GM12873 (cell line): ENCODE measurements around the gene PLXNB1.

ENCODE experiments used
- CTCF ChIP-seq: IDR thresholded peaks from 2 replicates; pipeline ENCODE4 v1.5.1; 2012; ENCODE audit warnings: low read depth, mild to moderate bottlenecking, moderate library complexity, low read length, control low read depth; ENCODE audit not compliant: insufficient read depth; ENCODE audit errors: missing control alignments

The PLXNB1 gene

GRCh38 chr3:48441940-48442339 is 12.1 kb upstream of the PLXNB1 start:
- TF ChIP-seq CTCF, result no peak

GRCh38 chr3:48440590-48440958 is 10.7 kb upstream of the PLXNB1 start:
- TF ChIP-seq CTCF, result no peak

- no peak for TF ChIP-seq CTCF
Observed at GRCh38 chr3:48439820-48440589, 10.1 kb upstream of the PLXNB1 start, which contains the start of the genes CCDC51 and TMA7. TSS of gene CCDC51 (minus strand) at chr3:48440119. CDS start at chr3:48435128, 4,991 bp downstream. TSS of gene TMA7 (plus strand) at chr3:48440257. CDS start at chr3:48440297, 40 bp downstream.

- no peak for TF ChIP-seq CTCF
Observed at GRCh38 chr3:48437812-48438211, 7.9 kb upstream of the PLXNB1 start.

DNA sequence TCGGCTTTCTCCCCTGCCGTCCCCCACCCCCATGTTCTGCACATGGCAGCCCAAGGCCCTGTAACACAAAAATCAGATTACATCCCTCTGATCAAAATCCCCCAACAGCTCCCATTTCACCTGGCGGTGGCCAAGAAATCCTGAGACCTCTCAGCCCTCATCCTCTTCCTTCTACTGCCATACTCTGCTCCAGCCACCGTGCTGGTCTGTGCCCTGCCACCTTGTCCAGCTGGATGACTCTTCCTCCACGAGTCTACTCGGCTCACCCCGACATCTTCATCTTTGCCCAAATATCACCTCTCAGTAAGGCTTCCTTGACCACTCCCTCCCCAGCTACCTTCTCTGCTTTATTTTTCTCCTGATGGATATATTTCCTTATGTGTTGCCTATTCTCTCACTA is 7.0 kb upstream of the PLXNB1 start:
- TF ChIP-seq CTCF, result no peak

DNA sequence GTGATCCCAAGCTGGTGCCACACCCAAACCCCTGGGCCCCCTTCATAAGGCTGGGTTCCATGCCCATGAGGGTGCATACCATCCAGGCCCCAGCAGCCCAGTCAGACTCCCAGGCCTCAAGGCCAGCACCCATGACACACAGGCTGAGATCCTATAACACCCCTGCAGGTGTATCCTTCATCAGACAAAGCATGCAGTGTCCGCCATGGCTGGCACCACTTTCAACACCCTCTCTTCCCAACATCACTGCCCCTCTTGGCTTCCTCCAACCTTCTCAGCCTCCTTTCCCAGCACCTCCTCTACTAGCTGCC is 6.5 kb upstream of the PLXNB1 start:
- no peak for TF ChIP-seq CTCF

- peak; percentile 99 for TF ChIP-seq CTCF
Observed at GRCh38 chr3:48435774-48436476, 6.0 kb upstream of the PLXNB1 start.
